KMS-11 (cell line): ENCODE measurements around the gene STK32C.

Source experiments
- H2AFZ ChIP-seq: fragments of 200-600 bp; sonication (generic); 2 replicates; pipeline ENCODE4 v1.6.1; 2016; ENCODE audit warnings: antibody characterized with exemption, mixed run types, low read depth
- H3K27ac ChIP-seq: fragments of 200-600 bp; sonication (generic); 2 replicates; pipeline ENCODE4 v1.6.1; 2016; ENCODE audit warnings: mild to moderate bottlenecking, mixed run types
- H3K27me3 ChIP-seq: fragments of 200-600 bp; sonication (generic); 2 replicates; pipeline ENCODE4 v1.6.1; 2017; ENCODE audit warnings: mild to moderate bottlenecking, low read depth, mixed run types, moderate library complexity; ENCODE audit not compliant: insufficient read depth
- H3K36me3 ChIP-seq: fragments of 200-600 bp; sonication (generic); 2 replicates; pipeline ENCODE4 v1.6.1; 2017; ENCODE audit warnings: mild to moderate bottlenecking, mixed run types; ENCODE audit not compliant: insufficient read depth
- H3K4me1 ChIP-seq: fragments of 200-600 bp; sonication (generic); 2 replicates; pipeline ENCODE4 v1.6.1; 2016; ENCODE audit warnings: mild to moderate bottlenecking, low read depth, mixed run types; ENCODE audit not compliant: poor library complexity, severe bottlenecking
- H3K4me2 ChIP-seq: fragments of 200-600 bp; sonication (generic); 2 replicates; pipeline ENCODE4 v1.7.0; 2016; ENCODE audit warnings: mild to moderate bottlenecking, mixed run types
- H3K4me3 ChIP-seq: fragments of 200-600 bp; sonication (generic); IDR thresholded peaks from 2 replicates; pipeline ENCODE4 v1.6.1; 2017; ENCODE audit warnings: low read depth, low read length, mixed read lengths; ENCODE audit not compliant: insufficient read depth
- H3K79me2 ChIP-seq: fragments of 200-600 bp; sonication (generic); 2 replicates; pipeline ENCODE4 v1.6.1; 2016; ENCODE audit warnings: low read depth, mixed run types; ENCODE audit not compliant: insufficient read depth
- H3K9ac ChIP-seq: fragments of 200-600 bp; sonication (generic); 2 replicates; pipeline ENCODE4 v1.6.1; 2016; ENCODE audit warnings: mild to moderate bottlenecking, mixed run types
- H4K20me1 ChIP-seq: fragments of 200-600 bp; sonication (generic); 2 replicates; pipeline ENCODE4 v1.6.1; 2016; ENCODE audit warnings: mild to moderate bottlenecking, mixed run types; ENCODE audit not compliant: insufficient read depth
- TF ChIP-seq, protein P1 (sequence below): fragments of 200-600 bp; sonication (generic); conservative IDR thresholded peaks from 2 replicates; pipeline ENCODE4 v1.6.1; 2017; ENCODE audit warnings: low read depth, mild to moderate bottlenecking, antibody characterized with exemption, low read length, moderate library complexity, mixed read lengths

STK32C gene

DNA sequence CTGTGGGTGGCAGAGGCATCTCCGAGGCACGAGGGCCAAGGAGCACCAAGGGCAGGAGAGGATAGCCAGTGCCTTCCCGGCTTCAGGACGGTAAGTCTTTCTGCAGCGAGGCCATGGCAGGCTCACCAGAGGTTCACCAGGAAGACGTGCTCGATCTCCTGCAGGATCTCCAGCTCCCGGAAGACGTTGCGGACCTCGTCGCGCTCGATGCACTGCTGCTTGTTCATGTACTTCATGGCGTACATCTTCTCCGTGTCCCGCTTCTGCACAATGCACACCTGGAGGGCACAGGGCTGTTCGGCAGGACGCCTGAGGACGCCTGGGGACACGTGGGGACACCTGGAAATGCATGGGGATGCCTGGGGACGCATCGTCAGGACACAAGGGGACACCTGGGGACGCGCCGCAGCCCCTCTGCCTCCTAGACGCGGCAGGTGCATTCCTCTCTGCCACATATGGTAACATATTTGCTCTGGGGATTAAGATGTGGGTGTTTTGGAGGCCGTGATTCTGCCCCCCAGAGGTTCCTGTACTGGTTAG lies 79.8 kb downstream of the STK32C start:
- H3K79me2 ChIP-seq, result no peaks in the 10 kb centered on the region
- H3K4me2 ChIP-seq, result no peak overlapping the region
- H2AFZ ChIP-seq, result no peak overlapping the region
- H3K9ac ChIP-seq, result no peak overlapping the region
- TF ChIP-seq, protein P1, sequence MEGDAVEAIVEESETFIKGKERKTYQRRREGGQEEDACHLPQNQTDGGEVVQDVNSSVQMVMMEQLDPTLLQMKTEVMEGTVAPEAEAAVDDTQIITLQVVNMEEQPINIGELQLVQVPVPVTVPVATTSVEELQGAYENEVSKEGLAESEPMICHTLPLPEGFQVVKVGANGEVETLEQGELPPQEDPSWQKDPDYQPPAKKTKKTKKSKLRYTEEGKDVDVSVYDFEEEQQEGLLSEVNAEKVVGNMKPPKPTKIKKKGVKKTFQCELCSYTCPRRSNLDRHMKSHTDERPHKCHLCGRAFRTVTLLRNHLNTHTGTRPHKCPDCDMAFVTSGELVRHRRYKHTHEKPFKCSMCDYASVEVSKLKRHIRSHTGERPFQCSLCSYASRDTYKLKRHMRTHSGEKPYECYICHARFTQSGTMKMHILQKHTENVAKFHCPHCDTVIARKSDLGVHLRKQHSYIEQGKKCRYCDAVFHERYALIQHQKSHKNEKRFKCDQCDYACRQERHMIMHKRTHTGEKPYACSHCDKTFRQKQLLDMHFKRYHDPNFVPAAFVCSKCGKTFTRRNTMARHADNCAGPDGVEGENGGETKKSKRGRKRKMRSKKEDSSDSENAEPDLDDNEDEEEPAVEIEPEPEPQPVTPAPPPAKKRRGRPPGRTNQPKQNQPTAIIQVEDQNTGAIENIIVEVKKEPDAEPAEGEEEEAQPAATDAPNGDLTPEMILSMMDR, result no peak
- H3K4me1 ChIP-seq, result no peaks in the 10 kb centered on the region
- H3K36me3 ChIP-seq, result no peaks in the 10 kb centered on the region
- H3K27ac ChIP-seq, result no peak overlapping the region
- H4K20me1 ChIP-seq, result no peaks in the 10 kb centered on the region
- peaks cover 26% of the 10 kb centered on the region; the same call in 1 of the 2 replicates for H3K27me3 ChIP-seq
- no peak overlapping the region for H3K4me3 ChIP-seq

- Histone ChIP-seq H3K4me2 (no peak overlapping the region), H4K20me1 (no peaks in the 10 kb centered on the region), H3K27me3 (peaks cover 19% of the 10 kb centered on the region; the same call in 1 of the 2 replicates), H3K36me3 (no peaks in the 10 kb centered on the region), H3K9ac (no peak overlapping the region), H3K79me2 (no peaks in the 10 kb centered on the region), H2AFZ (no peak overlapping the region), H3K27ac (no peak overlapping the region), H3K4me1 (no peaks in the 10 kb centered on the region), H3K4me3 (no peak overlapping the region)
- TF ChIP-seq, protein P1, result no peak
These were observed 81.0 kb downstream of the STK32C start for GRCh38 chr10:132226586-132227405.

DNA sequence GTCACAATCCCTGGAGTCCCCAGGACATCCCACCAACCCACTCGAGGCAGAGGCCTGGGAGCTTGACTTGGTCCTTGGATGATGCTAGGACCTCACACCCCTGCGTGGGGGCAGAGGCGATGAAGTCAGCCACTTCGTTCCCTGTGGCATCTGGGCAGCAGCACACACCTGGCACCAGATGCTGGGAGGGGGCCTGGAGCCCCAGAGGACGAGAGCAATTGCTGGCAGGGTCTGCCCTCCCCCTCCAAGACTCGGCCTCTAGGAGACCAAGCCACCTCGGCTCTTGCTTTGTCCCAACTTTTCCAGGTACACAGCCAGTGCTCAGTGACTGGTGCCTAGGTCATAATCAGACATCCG lies 81.9 kb downstream of the STK32C start:
- H3K4me2 ChIP-seq, result no peak overlapping the region
- H3K4me3 ChIP-seq, result no peak overlapping the region

DNA sequence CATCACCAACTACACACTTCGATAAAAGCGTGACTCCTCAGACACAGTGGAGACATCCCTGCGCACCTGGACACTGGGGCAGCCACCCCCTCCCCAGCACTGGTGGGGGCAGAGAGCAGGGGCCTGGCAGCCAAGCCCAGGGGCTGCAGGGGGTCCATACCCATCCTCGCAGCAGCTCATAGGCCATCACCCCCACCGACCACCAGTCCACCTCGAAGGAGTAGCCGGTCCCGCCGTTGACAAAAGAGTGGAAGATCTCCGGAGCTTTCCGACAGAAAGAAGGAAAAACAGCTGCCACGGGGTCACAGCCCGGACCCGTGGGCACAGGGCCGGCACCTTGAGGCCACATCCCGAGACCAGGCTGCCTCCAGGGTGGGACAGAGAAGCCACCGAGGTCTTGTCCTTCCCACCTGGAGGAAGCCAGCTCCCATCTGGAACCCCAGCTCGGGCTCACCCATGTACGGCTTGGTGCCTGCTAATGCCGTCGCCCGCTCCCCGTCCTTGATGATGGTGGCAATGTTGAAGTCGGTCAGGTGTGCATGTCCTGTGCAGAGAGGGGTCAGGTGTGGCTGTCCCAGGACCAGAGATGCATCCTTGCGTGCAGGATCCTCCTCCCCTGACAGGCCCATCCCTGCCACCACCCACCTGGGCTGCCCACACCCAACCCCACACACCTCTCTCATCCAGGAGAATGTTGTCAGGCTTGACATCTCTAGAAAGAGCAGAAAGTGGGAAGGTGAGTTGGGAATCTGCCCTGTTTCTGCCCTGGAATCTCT lies 82.5 kb downstream of the STK32C start:
- no peaks in the 10 kb centered on the region for H4K20me1 ChIP-seq
- H3K36me3 ChIP-seq, result no peaks in the 10 kb centered on the region
- no peak overlapping the region for H2AFZ ChIP-seq
- no peak overlapping the region for H3K27ac ChIP-seq
- TF ChIP-seq, protein P1, result no peak
- H3K4me3 ChIP-seq, result no peak overlapping the region
- H3K27me3 ChIP-seq, result peaks cover 13% of the 10 kb centered on the region; the same call in 1 of the 2 replicates
- H3K4me1 ChIP-seq, result no peaks in the 10 kb centered on the region
- H3K4me2 ChIP-seq, result no peak overlapping the region
- no peak overlapping the region for H3K9ac ChIP-seq
- H3K79me2 ChIP-seq, result no peaks in the 10 kb centered on the region

More for the DNA sequence above, 81.9 kb downstream of the STK32C start:
- Histone ChIP-seq H3K9ac (no peak overlapping the region), H4K20me1 (no peaks in the 10 kb centered on the region), H3K27me3 (peaks cover 13% of the 10 kb centered on the region; the same call in 1 of the 2 replicates), H2AFZ (no peak overlapping the region), H3K4me1 (no peaks in the 10 kb centered on the region), H3K27ac (no peak overlapping the region), H3K79me2 (no peaks in the 10 kb centered on the region), H3K36me3 (no peaks in the 10 kb centered on the region)
- TF ChIP-seq, protein P1, result no peak
